SK-N-MC (cell line): ENCODE results near the gene LRRTM3.

Source experiments
- EZH2 ChIP-seq: fragments of 200-600 bp; sonication (generic); IDR thresholded peaks from one replicate; pipeline ENCODE4 v1.6.1; 2017; ENCODE audit warnings: antibody characterized with exemption
- POLR2AphosphoS5 ChIP-seq: IDR thresholded peaks from 2 replicates; pipeline ENCODE4 v1.6.1; 2012; ENCODE audit warnings: mild to moderate bottlenecking, low read depth, low read length, borderline replicate concordance

DNA sequence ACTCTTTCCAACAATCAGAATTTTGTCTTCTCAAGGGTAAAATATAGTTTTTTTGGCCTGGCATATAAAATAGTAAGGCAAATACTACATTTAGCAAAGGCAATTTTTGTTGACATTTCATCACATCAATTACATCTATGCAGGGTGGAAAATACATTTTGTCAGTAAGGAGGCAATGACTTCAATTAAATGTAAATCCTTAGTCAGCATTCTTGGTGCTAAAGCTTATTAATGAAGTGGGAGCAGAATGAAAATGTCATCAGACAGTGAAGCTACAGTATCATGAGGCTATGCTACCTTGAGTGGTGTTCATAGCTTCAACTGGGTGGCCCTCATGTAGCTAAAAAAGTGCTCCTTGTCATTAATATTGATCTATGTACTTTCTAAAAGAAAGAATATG lies 8.9 kb downstream of the LRRTM3 start:
- no peak for TF ChIP-seq EZH2
- no peak for TF ChIP-seq POLR2AphosphoS5
